OCI-M2 (cell line): ENCODE measurements around the gene PPP3CA.
"Not testable (repeated sequence)": the region's sequence is repeated elsewhere in the genome, so short reads cannot be mapped to it uniquely, and the experiment has no call there.

Experiments
- DNase-seq: peaks from one replicate; lab custom pipeline; 2025; ENCODE audit not compliant: unreplicated experiment; lab: John Stamatoyannopoulos, UW

PPP3CA gene

GRCh38 chr4:101183221-101183620, 164.1 kb downstream of the PPP3CA start:
- DNase-seq, result no peak

GRCh38 chr4:101182688-101183087, 164.6 kb downstream of the PPP3CA start:
- not testable (repeated sequence) for DNase-seq

- no peak for DNase-seq
Measured at GRCh38 chr4:101178731-101179130, 168.6 kb downstream of the PPP3CA start.

- no peak for DNase-seq
Measured at GRCh38 chr4:101177154-101177553, 170.2 kb downstream of the PPP3CA start.

- DNase-seq, result no peak
Measured at GRCh38 chr4:101175896-101176676, 171.2 kb downstream of the PPP3CA start.

- DNase-seq, result no peak
Measured at GRCh38 chr4:101174679-101175345, 172.5 kb downstream of the PPP3CA start.

GRCh38 chr4:101172369-101172768, 175.0 kb downstream of the PPP3CA start:
- DNase-seq, result no peak

GRCh38 chr4:101171747-101172146, 175.6 kb downstream of the PPP3CA start:
- DNase-seq, result no peak

- no peak for DNase-seq
Measured at GRCh38 chr4:101169044-101170014, 178.0 kb downstream of the PPP3CA start.

GRCh38 chr4:101163936-101164335, 183.4 kb downstream of the PPP3CA start:
- DNase-seq, result no peak

GRCh38 chr4:101162990-101163380, 184.3 kb downstream of the PPP3CA start:
- DNase-seq, result no peak

GRCh38 chr4:101160792-101161592, 186.3 kb downstream of the PPP3CA start:
- no peak for DNase-seq

- DNase-seq, result no peak
Measured at GRCh38 chr4:101158507-101158906, 188.8 kb downstream of the PPP3CA start.

GRCh38 chr4:101158134-101158482, 189.2 kb downstream of the PPP3CA start:
- DNase-seq, result no peak

GRCh38 chr4:101157415-101158133, 189.8 kb downstream of the PPP3CA start:
- DNase-seq, result no peak

- no peak for DNase-seq
Measured at GRCh38 chr4:101156619-101157310, 190.6 kb downstream of the PPP3CA start.

- no peak for DNase-seq
Measured at GRCh38 chr4:101155945-101156344, 191.4 kb downstream of the PPP3CA start.

GRCh38 chr4:101155368-101155767, 192.0 kb downstream of the PPP3CA start:
- no peak for DNase-seq

GRCh38 chr4:101153653-101154052, 193.7 kb downstream of the PPP3CA start:
- DNase-seq, result no peak
